ENCODE measurements around the gene ATF7IP.
A peak's percentile ranks its signal among the peaks of the same experiment; 100 is the strongest.
"Not testable (repeated sequence)": the region's sequence is repeated elsewhere in the genome, so short reads cannot be mapped to it uniquely, and the experiment has no call there.

The ATF7IP gene, protein sequence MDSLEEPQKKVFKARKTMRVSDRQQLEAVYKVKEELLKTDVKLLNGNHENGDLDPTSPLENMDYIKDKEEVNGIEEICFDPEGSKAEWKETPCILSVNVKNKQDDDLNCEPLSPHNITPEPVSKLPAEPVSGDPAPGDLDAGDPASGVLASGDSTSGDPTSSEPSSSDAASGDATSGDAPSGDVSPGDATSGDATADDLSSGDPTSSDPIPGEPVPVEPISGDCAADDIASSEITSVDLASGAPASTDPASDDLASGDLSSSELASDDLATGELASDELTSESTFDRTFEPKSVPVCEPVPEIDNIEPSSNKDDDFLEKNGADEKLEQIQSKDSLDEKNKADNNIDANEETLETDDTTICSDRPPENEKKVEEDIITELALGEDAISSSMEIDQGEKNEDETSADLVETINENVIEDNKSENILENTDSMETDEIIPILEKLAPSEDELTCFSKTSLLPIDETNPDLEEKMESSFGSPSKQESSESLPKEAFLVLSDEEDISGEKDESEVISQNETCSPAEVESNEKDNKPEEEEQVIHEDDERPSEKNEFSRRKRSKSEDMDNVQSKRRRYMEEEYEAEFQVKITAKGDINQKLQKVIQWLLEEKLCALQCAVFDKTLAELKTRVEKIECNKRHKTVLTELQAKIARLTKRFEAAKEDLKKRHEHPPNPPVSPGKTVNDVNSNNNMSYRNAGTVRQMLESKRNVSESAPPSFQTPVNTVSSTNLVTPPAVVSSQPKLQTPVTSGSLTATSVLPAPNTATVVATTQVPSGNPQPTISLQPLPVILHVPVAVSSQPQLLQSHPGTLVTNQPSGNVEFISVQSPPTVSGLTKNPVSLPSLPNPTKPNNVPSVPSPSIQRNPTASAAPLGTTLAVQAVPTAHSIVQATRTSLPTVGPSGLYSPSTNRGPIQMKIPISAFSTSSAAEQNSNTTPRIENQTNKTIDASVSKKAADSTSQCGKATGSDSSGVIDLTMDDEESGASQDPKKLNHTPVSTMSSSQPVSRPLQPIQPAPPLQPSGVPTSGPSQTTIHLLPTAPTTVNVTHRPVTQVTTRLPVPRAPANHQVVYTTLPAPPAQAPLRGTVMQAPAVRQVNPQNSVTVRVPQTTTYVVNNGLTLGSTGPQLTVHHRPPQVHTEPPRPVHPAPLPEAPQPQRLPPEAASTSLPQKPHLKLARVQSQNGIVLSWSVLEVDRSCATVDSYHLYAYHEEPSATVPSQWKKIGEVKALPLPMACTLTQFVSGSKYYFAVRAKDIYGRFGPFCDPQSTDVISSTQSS

DNA sequence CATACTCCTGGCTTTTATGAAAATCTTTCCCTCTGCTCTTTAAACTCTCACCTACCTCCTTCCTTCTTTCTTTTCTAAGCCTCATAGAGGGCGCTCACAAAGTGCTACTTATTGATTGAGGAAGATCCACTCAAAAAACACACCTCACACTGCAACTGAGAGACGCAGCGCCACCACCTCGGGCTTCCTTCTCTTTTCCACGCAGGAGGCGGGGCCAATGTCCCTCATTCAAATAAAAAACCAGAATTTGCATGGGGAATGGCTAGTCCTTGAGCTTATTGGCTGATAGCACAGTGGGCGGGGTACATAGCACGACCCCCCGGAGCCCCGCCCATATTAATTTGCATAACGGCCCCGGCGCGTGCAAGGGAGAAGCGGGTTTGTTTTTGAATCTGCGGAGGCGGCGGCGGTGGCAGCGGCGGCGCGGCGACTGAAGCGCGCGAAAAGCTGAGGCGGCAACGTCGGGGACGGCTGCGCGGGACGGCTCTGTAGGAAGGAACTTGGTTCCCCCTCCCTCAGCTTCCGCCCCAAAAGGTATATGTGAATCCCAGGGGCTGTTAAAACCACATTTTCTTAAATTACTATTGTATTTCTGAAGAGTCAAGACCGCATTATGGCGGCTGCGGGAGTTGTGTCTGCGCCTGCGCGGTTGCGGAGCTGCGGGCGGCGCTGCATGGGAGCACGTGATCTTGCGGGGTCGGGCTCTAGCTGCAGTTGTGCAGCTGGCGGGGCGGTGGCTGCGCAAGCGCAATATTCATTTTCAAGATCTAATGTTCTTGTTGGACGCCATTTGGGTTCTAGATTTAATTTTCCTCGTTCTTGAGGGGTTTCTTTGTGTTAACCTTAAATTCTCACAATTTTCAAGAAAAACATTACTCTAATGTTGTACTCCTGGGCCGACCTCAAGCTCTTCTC, at the start of gene ATF7IP:
TSS of gene ATF7IP (plus strand) at position 389 of the 915 bp plus-strand sequence. CDS start 58,234 bp downstream, outside the sequence.
- H3K36me3 ChIP-seq, result no peaks in the 10 kb centered on the region
- TF ChIP-seq, protein P1, sequence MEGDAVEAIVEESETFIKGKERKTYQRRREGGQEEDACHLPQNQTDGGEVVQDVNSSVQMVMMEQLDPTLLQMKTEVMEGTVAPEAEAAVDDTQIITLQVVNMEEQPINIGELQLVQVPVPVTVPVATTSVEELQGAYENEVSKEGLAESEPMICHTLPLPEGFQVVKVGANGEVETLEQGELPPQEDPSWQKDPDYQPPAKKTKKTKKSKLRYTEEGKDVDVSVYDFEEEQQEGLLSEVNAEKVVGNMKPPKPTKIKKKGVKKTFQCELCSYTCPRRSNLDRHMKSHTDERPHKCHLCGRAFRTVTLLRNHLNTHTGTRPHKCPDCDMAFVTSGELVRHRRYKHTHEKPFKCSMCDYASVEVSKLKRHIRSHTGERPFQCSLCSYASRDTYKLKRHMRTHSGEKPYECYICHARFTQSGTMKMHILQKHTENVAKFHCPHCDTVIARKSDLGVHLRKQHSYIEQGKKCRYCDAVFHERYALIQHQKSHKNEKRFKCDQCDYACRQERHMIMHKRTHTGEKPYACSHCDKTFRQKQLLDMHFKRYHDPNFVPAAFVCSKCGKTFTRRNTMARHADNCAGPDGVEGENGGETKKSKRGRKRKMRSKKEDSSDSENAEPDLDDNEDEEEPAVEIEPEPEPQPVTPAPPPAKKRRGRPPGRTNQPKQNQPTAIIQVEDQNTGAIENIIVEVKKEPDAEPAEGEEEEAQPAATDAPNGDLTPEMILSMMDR (IDR thresholded peaks at IDR 0.05; ENCODE audit: low read depth, low read length), result no peak
- peaks cover 3% of the 10 kb centered on the region for H3K9me3 ChIP-seq (ENCODE audit: severe bottlenecking)
- DNase-seq, result peak; percentile 93
- peak within 1 kb of the TSS; percentile 45 for H3K4me3 ChIP-seq (ENCODE audit: low read depth, low read length)
- H3K27ac ChIP-seq, result peak within 1 kb of the TSS; percentile 96
- no peaks in the 10 kb centered on the region for H3K27me3 ChIP-seq (ENCODE audit: insufficient read depth, low read depth, severe bottlenecking)

DNA sequence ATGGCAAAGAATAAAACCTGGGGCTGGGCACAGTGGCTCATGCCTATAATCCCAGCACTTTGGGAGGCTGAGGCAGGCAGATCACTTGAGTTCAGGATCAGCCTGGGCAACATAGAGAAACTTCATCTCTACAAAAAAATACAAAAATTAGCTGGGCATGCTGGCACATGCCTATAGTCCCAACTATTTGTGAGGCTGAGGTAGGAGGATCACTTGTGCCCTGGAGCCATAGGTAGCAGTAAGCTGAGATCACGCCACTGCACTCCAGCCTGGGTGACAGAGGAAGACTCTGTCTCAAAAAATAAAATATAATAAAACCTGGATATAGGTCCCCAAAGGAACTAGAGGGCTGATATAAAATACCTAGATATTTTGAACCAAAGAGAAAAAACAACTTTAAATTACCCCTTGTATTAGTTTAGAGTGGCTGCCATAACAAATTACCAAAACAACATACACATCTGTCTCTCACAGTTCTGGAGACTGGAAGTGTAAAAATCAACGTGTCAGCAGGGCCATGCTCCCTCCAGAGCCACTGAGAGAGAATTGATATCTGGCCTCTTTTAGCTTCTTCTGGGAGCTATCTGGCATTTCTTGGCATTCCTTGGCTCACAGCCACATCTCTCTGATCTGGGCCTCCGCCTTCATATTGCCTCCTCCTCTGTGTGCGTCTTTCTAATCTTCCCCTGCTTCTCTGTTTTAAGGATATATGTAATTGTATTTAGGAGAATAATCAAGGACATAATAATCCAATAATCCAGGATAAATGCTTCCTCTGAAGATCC, 47.9 kb upstream of the ATF7IP start:
- Histone ChIP-seq H3K27me3 (ENCODE audit: insufficient read depth, low read depth, severe bottlenecking) (no peaks in the 10 kb centered on the region), H3K36me3 (no peaks in the 10 kb centered on the region), H3K4me3 (ENCODE audit: low read depth, low read length) (no peak overlapping the region), H3K27ac (no peak overlapping the region), H3K9me3 (ENCODE audit: severe bottlenecking) (no peaks in the 10 kb centered on the region)
- no peak for DNase-seq
- TF ChIP-seq, protein P1 (IDR thresholded peaks at IDR 0.05; ENCODE audit: low read depth, low read length), result no peak

GRCh38 chr12:14319704-14320427, 45.6 kb upstream of the ATF7IP start:
- H3K27ac ChIP-seq; H3K27me3 ChIP-seq (ENCODE audit: insufficient read depth, low read depth, severe bottlenecking); DNase-seq; H3K4me3 ChIP-seq (ENCODE audit: low read depth, low read length); H3K9me3 ChIP-seq (ENCODE audit: severe bottlenecking); H3K36me3 ChIP-seq: not testable (repeated sequence)

DNA sequence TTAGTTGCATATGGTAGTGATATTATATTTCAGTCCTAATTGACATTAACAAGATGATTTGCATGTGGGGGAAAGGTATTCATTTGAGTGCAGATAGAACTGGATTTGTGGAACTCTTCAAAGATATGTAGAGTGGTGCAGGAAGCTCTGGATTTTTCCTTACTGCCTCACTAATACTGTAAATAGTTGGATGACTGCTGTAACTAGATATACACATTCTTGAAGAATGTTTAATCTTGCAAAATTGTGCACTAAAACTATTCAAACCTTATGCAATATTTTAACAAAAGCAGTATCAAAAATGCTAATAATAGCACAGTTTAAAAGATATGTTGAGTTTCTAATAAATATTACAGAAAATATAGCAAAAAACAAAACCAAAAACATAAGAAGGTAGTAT, 43.1 kb upstream of the ATF7IP start:
- no peaks in the 10 kb centered on the region for H3K27me3 ChIP-seq (ENCODE audit: insufficient read depth, low read depth, severe bottlenecking)
- H3K9me3 ChIP-seq (ENCODE audit: severe bottlenecking), result no peaks in the 10 kb centered on the region
- no peaks in the 10 kb centered on the region for H3K36me3 ChIP-seq
- no peak for DNase-seq
- H3K27ac ChIP-seq, result no peak overlapping the region
- TF ChIP-seq, protein P1 (IDR thresholded peaks at IDR 0.05; ENCODE audit: low read depth, low read length), result no peak
- H3K4me3 ChIP-seq (ENCODE audit: low read depth, low read length), result no peak overlapping the region
